Natural killer cell (primary cell): ENCODE results near the gene ZNF770. TPM values are rescaled to one million over a fixed set of nuclear protein-coding genes. Genes with fewer than 3 reads are reported as not detected.
"Not testable (repeated sequence)": the region's sequence is repeated elsewhere in the genome, so short reads cannot be mapped to it uniquely, and the experiment has no call there.

Experiments
- ATAC-seq, 3 donors: fragments of 150-1000 bp in 2 of 3; fragments of 200-7000 bp in 1 of 3; cut with Tn5 transposase; 1 replicate in 1 of 3; 2 replicates in 2 of 3; pipeline ENCODE4 v1.10.0; 2021; ENCODE audit warnings: mild to moderate bottlenecking in 2 of 3, moderate library complexity in 2 of 3
- DNase-seq, 2 donors: peaks; one replicate each; pipeline versions ENCODE4 v3.0.0 to v3.0.0-alpha.2; 2013 to 2021; ENCODE audit warnings: mixed read lengths in 1 of 2
- H3K27ac ChIP-seq: one replicate; pipeline ENCODE4 v1.5.1; 2013; ENCODE audit warnings: mild to moderate bottlenecking, low read length
- H3K27me3 ChIP-seq: one replicate; pipeline ENCODE4 v1.6.1; 2013; ENCODE audit warnings: low read length; ENCODE audit not compliant: control insufficient read depth, insufficient read depth
- H3K36me3 ChIP-seq: one replicate; pipeline ENCODE4 v1.6.1; 2013; ENCODE audit warnings: low read length; ENCODE audit not compliant: control insufficient read depth, insufficient read depth
- H3K4me1 ChIP-seq: one replicate; pipeline ENCODE4 v1.6.1; 2013; ENCODE audit warnings: low read length; ENCODE audit not compliant: control insufficient read depth, insufficient read depth
- H3K4me3 ChIP-seq: one replicate; pipeline ENCODE4 v1.5.1; 2013; ENCODE audit warnings: low read length
- H3K9me3 ChIP-seq: one replicate; pipeline ENCODE4 v1.6.1; 2013; ENCODE audit warnings: low read length; ENCODE audit not compliant: control insufficient read depth, insufficient read depth
- H3K27ac Mint-ChIP-seq, 2 donors: one replicate each; pipeline ENCODE4 v1.8.0; 2022; ENCODE audit warnings: mild to moderate bottlenecking in 2 of 2, mixed read lengths in 2 of 2, moderate library complexity in 1 of 2
- H3K27me3 Mint-ChIP-seq, 2 donors: one replicate each; pipeline ENCODE4 v1.8.0; 2022; ENCODE audit warnings: low read depth in 2 of 2, mixed read lengths in 2 of 2
- H3K36me3 Mint-ChIP-seq: one replicate; pipeline ENCODE4 v1.8.0; 2022; ENCODE audit warnings: mixed read lengths
- H3K4me1 Mint-ChIP-seq, 2 donors: one replicate each; pipeline ENCODE4 v1.8.0; 2022; ENCODE audit warnings: mixed read lengths in 2 of 2
- H3K4me3 Mint-ChIP-seq: one replicate; pipeline ENCODE4 v1.8.0; 2022; ENCODE audit warnings: mild to moderate bottlenecking, moderate library complexity, mixed read lengths
- H3K9me3 Mint-ChIP-seq, 2 donors: one replicate each; pipeline ENCODE4 v1.8.0; 2022; ENCODE audit warnings: mixed read lengths in 2 of 2
- CTCF ChIP-seq: fragments of 200-600 bp; IDR thresholded peaks from one replicate; pipeline ENCODE4 v1.8.0; 2022; ENCODE audit warnings: antibody characterized with exemption
- WGBS: methylation state at CpG from one replicate; pipeline ENCODE4 v1.1.7; 2013; ENCODE audit warnings: missing lambda C conversion rate; ENCODE audit not compliant: insufficient coverage; 5-methylcytosine and 5-hydroxymethylcytosine counted together
- intact Hi-C: fragments of 100-400 bp; cut with micrococcal nuclease; formaldehyde crosslinking; loops from one replicate; pipeline ENCODE4 v1.14.2; 2022
- total RNA-seq, 4 donors: library from RNA; stranded (reverse); fragments of 120-200 nt in 1 of 4; gene quantifications; one replicate each; pipeline versions ENCODE4 v1.2.3 to v1.2.4, GENCODE V29; 2013 to 2022

The ZNF770 gene
- total RNA-seq, 3 donors from 2014 or later (not counting 1 experiment from before 2014, with no cell fraction given) = 26.4 to 35.3 (median 30.1) TPM

- DNase-seq (no peak), ATAC-seq (no peak)
- Mint-ChIP-seq H3K27me3 (no peaks in the 10 kb centered on the region), H3K4me3 (no peak overlapping the region), H3K9me3 (no peaks in the 10 kb centered on the region), H3K27ac (no peak overlapping the region), H3K4me1 (no peaks in the 10 kb centered on the region), H3K36me3 (peaks cover 13% of the 10 kb centered on the region)
- Histone ChIP-seq H3K9me3 (no peaks in the 10 kb centered on the region), H3K4me3 (no peak overlapping the region), H3K4me1 (no peaks in the 10 kb centered on the region), H3K27ac (no peak overlapping the region), H3K36me3 (peaks cover 60% of the 10 kb centered on the region), H3K27me3 (no peaks in the 10 kb centered on the region)
- intact Hi-C loops = no loop called here
- TF ChIP-seq CTCF = no peak
Observed at GRCh38 chr15:34943711-34944110, 44.4 kb downstream of the ZNF770 start.

- H3K9me3 Mint-ChIP-seq, H3K27ac ChIP-seq, H3K9me3 ChIP-seq, H3K4me3 Mint-ChIP-seq, ATAC-seq, H3K27me3 Mint-ChIP-seq, H3K27me3 ChIP-seq, intact Hi-C loops, H3K4me3 ChIP-seq, DNase-seq, H3K4me1 Mint-ChIP-seq, H3K4me1 ChIP-seq, H3K27ac Mint-ChIP-seq: not testable (repeated sequence)
- peaks cover 13% of the 10 kb centered on the region for H3K36me3 Mint-ChIP-seq
- H3K36me3 ChIP-seq = peaks cover 63% of the 10 kb centered on the region
Observed at GRCh38 chr15:34943264-34943663, 44.8 kb downstream of the ZNF770 start.

DNA sequence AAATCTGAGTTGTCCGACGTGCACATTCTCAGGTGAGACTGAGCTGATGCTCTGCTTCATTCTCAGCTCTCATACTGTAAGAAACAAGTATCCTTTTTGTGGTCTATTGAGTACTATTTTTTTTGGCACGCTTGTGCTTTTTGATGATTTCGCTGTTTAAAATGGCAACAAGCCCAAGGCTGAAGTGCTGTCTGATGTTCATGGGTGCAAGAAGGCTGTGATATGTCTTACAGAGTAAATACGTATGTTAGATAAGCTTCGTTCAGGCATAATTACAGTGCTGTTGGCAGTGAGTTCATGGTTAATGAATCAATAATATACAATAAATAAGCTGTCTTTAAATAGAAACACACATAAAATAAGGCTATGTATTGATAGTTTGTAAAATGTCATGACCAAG is 45.7 kb downstream of the ZNF770 start:
- ATAC-seq = no peak
- H3K36me3 ChIP-seq = peaks cover 63% of the 10 kb centered on the region

DNA sequence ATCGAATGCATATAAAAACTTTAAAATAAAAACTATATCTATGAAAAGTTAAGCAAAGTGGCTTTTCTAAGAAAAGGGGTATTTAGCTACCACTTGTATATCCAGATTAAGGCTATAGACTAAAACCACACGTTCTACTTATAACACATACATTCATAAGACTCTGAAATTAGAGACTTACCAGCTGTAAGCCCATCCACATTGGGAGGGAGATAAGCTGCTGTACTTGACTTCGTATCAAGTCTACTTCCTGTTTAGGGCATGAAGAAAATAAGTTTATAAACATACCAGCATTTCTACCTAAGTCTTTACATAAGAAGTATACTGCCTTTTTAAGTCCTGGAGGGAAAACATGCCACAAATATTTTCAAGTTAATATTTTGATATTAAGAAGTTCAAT is 46.3 kb downstream of the ZNF770 start:
- Histone ChIP-seq H3K27ac (no peak overlapping the region), H3K36me3 (peaks cover 66% of the 10 kb centered on the region), H3K27me3 (no peaks in the 10 kb centered on the region), H3K4me1 (no peaks in the 10 kb centered on the region), H3K4me3 (no peak overlapping the region), H3K9me3 (no peaks in the 10 kb centered on the region)
- DNase-seq = no peak
- Mint-ChIP-seq H3K4me1 (no peaks in the 10 kb centered on the region), H3K27ac (no peak overlapping the region), H3K4me3 (no peak overlapping the region), H3K36me3 (peaks cover 13% of the 10 kb centered on the region), H3K27me3 (no peaks in the 10 kb centered on the region), H3K9me3 (no peaks in the 10 kb centered on the region)
- WGBS = 80% methylated on average over 1 of the region's 3 CpGs
- no peak for TF ChIP-seq CTCF
- intact Hi-C loops = no loop called here
- no peak for ATAC-seq

More for the DNA sequence above, 45.7 kb downstream of the ZNF770 start:
- no peaks in the 10 kb centered on the region for H3K27me3 Mint-ChIP-seq
- WGBS = 99% methylated on average over 4 of the region's 6 CpGs
- H3K27ac ChIP-seq = no peak overlapping the region
- no peaks in the 10 kb centered on the region for H3K9me3 Mint-ChIP-seq
- H3K4me1 ChIP-seq = no peaks in the 10 kb centered on the region
- TF ChIP-seq CTCF = no peak
- H3K27ac Mint-ChIP-seq = no peak overlapping the region
- DNase-seq = no peak
- no peak overlapping the region for H3K4me3 Mint-ChIP-seq
- intact Hi-C loops = no loop called here
- H3K4me3 ChIP-seq = no peak overlapping the region
- H3K9me3 ChIP-seq = no peaks in the 10 kb centered on the region
- peaks cover 13% of the 10 kb centered on the region for H3K36me3 Mint-ChIP-seq
- no peaks in the 10 kb centered on the region for H3K27me3 ChIP-seq
- no peaks in the 10 kb centered on the region for H3K4me1 Mint-ChIP-seq
